Breast epithelium (tissue), 3 donors: ENCODE data around the gene ZNF473.

ENCODE experiments used
- CTCF ChIP-seq, 3 donors: fragments of 450-650 bp; IDR thresholded peaks; one replicate each; pipeline ENCODE4 v1.5.1; 2016 to 2017; ENCODE audit warnings: antibody characterized with exemption in 3 of 3, mild to moderate bottlenecking in 3 of 3, moderate library complexity in 3 of 3
- POLR2A ChIP-seq: fragments of 450-650 bp; IDR thresholded peaks from one replicate; pipeline ENCODE4 v1.6.1; 2016; ENCODE audit warnings: antibody characterized with exemption, mild to moderate bottlenecking, moderate library complexity

GRCh38 chr19:50025794-50026549, at the start of gene ZNF473:
- TF ChIP-seq CTCF (IDR thresholded peaks at IDR 0.05): no peak
- TF ChIP-seq POLR2A: no peak
